Bronchial epithelial cell (primary cell): ENCODE data around the gene TSC22D4. TPM values are rescaled to one million over a fixed set of nuclear protein-coding genes. Genes with fewer than 3 reads are reported as not detected.
A peak's percentile ranks its signal among the peaks of the same experiment; 100 is the strongest.

Source experiments
- DNase-seq: peaks from one replicate; pipeline ENCODE4 v3.0.0-alpha.2; 2010; ENCODE audit warnings: low read depth
- FAIRE-seq: peaks from 2 replicates; lab custom pipeline; 2011; peaks lifted over from hg19 to GRCh38; lab: Jason Lieb, UNC
- H3K27me3 ChIP-seq: 2 replicates; pipeline ENCODE4 v1.5.1; 2011; ENCODE audit warnings: low read length; ENCODE audit not compliant: control insufficient read depth, insufficient read depth
- H3K36me3 ChIP-seq: 2 replicates; pipeline ENCODE4 v1.5.1; 2011; ENCODE audit warnings: low read length; ENCODE audit not compliant: control insufficient read depth, insufficient read depth
- H3K4me3 ChIP-seq: 2 replicates; pipeline ENCODE4 v1.5.1; 2011; ENCODE audit warnings: mild to moderate bottlenecking, low read depth, low read length, control low read depth
- CTCF ChIP-seq: IDR thresholded peaks from 2 replicates; pipeline ENCODE4 v1.5.1; 2011; ENCODE audit warnings: mild to moderate bottlenecking, moderate library complexity, low read length, control low read depth, inconsistent platforms; ENCODE audit not compliant: insufficient read depth, severe bottlenecking
- total RNA-seq: library from RNA; depleted of rRNA; stranded (reverse); fragments of >200 nt; gene quantifications from 2 replicates; pipeline ENCODE4 v1.2.1, GENCODE V29; 2014

Gene TSC22D4
- total RNA-seq, 1 donor from 2014 or later = 7.6 TPM

GRCh38 chr7:100428967-100429636 is 49.9 kb downstream of the TSC22D4 start:
- TF ChIP-seq CTCF = no peak
- Histone ChIP-seq H3K36me3 (peaks cover 11% of the 10 kb centered on the region), H3K27me3 (no peaks in the 10 kb centered on the region), H3K4me3 (peak overlapping the region; percentile 94)
- no peak for FAIRE-seq
- peak; percentile 97 for DNase-seq

- FAIRE-seq (no peak), DNase-seq (peak; percentile 93)
- no peak for TF ChIP-seq CTCF
These were observed 50.6 kb downstream of the TSC22D4 start, which contains the start of gene ZCWPW1 for GRCh38 chr7:100428199-100428966. ZCWPW1 (minus strand) TSS chr7:100428703; CDS start chr7:100420649, 8,054 bp downstream.

GRCh38 chr7:100427762-100428198 is 51.2 kb downstream of the TSC22D4 start:
- FAIRE-seq (no peak), DNase-seq (no peak)
- Histone ChIP-seq H3K36me3 (peaks cover 6% of the 10 kb centered on the region), H3K4me3 (peak overlapping the region; percentile 94), H3K27me3 (no peaks in the 10 kb centered on the region)
- no peak for TF ChIP-seq CTCF

More at GRCh38 chr7:100428199-100428966, 50.6 kb downstream of the TSC22D4 start, which contains the start of gene ZCWPW1:
- Histone ChIP-seq H3K4me3 (peak within 1 kb of the TSS; percentile 94), H3K27me3 (no peaks in the 10 kb centered on the region), H3K36me3 (peaks cover 8% of the 10 kb centered on the region)

- DNase-seq (no peak), FAIRE-seq (no peak)
- H3K4me3 ChIP-seq = no peak overlapping the region
- no peak for TF ChIP-seq CTCF
- H3K27me3 ChIP-seq = no peaks in the 10 kb centered on the region
- no peaks in the 10 kb centered on the region for H3K36me3 ChIP-seq
These were observed 52.5 kb downstream of the TSC22D4 start for GRCh38 chr7:100426516-100426915.

- Histone ChIP-seq H3K27me3 (no peaks in the 10 kb centered on the region), H3K36me3 (no peaks in the 10 kb centered on the region), H3K4me3 (no peak overlapping the region)
- TF ChIP-seq CTCF = no peak
- DNase-seq = no peak
- FAIRE-seq = no peak
These were observed 53.7 kb downstream of the TSC22D4 start for GRCh38 chr7:100425347-100425746.
